ENCODE measurements around the gene SYNRG. TPM values are rescaled to one million over a fixed set of nuclear protein-coding genes. Genes with fewer than 3 reads are reported as not detected.

Gene SYNRG
- total and polyA plus RNA-seq, 2 of the 13 experiments (the other 11 are each of a cell fraction or from before 2014, with no cell fraction given), result 7.3 to 8.7 TPM

GRCh38 chr17:37494401-37494831, 114.8 kb downstream of the SYNRG start (continued):
- TF ChIP-seq ZNF770 (CRISPR knock-in tag; IDR thresholded peaks at IDR 0.05) (peak; percentile 97), PHF21A (CRISPR knock-in tag; IDR thresholded peaks at IDR 0.05) (peak; percentile 55; the same call in 1 of the 2 replicates), KMT2A (CRISPR knock-in tag; IDR thresholded peaks at IDR 0.05) (0 out of 2 replicates have a peak, but pooled peaks have one; percentile 19), ZZZ3 (CRISPR knock-in tag; IDR thresholded peaks at IDR 0.05; ENCODE audit: borderline replicate concordance) (no peak), EP300 (IDR thresholded peaks at IDR 0.05; ENCODE audit: low read depth in 2 of 2, low read length in 2 of 2) (0 out of 4 replicates have a peak, but pooled peaks of 1 of the 2 experiments have one; percentile 20), EP300 (CRISPR knock-in tag; IDR thresholded peaks at IDR 0.05; ENCODE audit: borderline replicate concordance) (no peak), SRF (IDR thresholded peaks at IDR 0.05; ENCODE audit: low read depth, low read length) (no peak), ARNT (IDR thresholded peaks at IDR 0.05) (no peak), TFAP4 (IDR thresholded peaks at IDR 0.05; ENCODE audit: borderline replicate concordance, low read depth) (peak; percentile 13; the same call in 1 of the 2 replicates), DMAP1 (CRISPR knock-in tag; IDR thresholded peaks at IDR 0.05) (0 out of 2 replicates have a peak, but pooled peaks have one; percentile 24), GFI1 (CRISPR knock-in tag; IDR thresholded peaks at IDR 0.05; ENCODE audit: borderline replicate concordance) (peak; percentile 79), ZNF317 (CRISPR knock-in tag; IDR thresholded peaks at IDR 0.05) (peak; percentile 49; the same call in 1 of the 2 replicates), NONO (IDR thresholded peaks at IDR 0.05) (no peak), NONO (CRISPR knock-in tag; conservative IDR thresholded peaks at IDR 0.05) (0 out of 2 replicates have a peak, but pooled peaks have one; percentile 32), SALL1 (CRISPR knock-in tag; IDR thresholded peaks at IDR 0.05) (peak; percentile 26; the same call in 1 of the 2 replicates), ZNF292 (CRISPR knock-in tag; IDR thresholded peaks at IDR 0.05; ENCODE audit: borderline replicate concordance, low read depth) (peak; percentile 42; the same call in 1 of the 2 replicates), RARA (CRISPR knock-in tag; IDR thresholded peaks at IDR 0.05) (0 out of 2 replicates have a peak, but pooled peaks have one; percentile 10), SOX5 (CRISPR knock-in tag; IDR thresholded peaks at IDR 0.05; ENCODE audit: borderline replicate concordance) (0 out of 2 replicates have a peak, but pooled peaks have one; percentile 21)
- TF ChIP-seq, protein P1, sequence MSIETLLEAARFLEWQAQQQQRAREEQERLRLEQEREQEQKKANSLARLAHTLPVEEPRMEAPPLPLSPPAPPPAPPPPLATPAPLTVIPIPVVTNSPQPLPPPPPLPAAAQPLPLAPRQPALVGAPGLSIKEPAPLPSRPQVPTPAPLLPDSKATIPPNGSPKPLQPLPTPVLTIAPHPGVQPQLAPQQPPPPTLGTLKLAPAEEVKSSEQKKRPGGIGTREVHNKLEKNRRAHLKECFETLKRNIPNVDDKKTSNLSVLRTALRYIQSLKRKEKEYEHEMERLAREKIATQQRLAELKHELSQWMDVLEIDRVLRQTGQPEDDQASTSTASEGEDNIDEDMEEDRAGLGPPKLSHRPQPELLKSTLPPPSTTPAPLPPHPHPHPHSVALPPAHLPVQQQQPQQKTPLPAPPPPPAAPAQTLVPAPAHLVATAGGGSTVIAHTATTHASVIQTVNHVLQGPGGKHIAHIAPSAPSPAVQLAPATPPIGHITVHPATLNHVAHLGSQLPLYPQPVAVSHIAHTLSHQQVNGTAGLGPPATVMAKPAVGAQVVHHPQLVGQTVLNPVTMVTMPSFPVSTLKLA (IDR thresholded peaks at IDR 0.05), result 0 out of 2 replicates have a peak, but pooled peaks have one; percentile 19
- TF ChIP-seq, protein P2, sequence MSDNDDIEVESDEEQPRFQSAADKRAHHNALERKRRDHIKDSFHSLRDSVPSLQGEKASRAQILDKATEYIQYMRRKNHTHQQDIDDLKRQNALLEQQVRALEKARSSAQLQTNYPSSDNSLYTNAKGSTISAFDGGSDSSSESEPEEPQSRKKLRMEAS (IDR thresholded peaks at IDR 0.05), result 0 out of 2 replicates have a peak, but pooled peaks have one; percentile 20
- TF ChIP-seq, protein P3, sequence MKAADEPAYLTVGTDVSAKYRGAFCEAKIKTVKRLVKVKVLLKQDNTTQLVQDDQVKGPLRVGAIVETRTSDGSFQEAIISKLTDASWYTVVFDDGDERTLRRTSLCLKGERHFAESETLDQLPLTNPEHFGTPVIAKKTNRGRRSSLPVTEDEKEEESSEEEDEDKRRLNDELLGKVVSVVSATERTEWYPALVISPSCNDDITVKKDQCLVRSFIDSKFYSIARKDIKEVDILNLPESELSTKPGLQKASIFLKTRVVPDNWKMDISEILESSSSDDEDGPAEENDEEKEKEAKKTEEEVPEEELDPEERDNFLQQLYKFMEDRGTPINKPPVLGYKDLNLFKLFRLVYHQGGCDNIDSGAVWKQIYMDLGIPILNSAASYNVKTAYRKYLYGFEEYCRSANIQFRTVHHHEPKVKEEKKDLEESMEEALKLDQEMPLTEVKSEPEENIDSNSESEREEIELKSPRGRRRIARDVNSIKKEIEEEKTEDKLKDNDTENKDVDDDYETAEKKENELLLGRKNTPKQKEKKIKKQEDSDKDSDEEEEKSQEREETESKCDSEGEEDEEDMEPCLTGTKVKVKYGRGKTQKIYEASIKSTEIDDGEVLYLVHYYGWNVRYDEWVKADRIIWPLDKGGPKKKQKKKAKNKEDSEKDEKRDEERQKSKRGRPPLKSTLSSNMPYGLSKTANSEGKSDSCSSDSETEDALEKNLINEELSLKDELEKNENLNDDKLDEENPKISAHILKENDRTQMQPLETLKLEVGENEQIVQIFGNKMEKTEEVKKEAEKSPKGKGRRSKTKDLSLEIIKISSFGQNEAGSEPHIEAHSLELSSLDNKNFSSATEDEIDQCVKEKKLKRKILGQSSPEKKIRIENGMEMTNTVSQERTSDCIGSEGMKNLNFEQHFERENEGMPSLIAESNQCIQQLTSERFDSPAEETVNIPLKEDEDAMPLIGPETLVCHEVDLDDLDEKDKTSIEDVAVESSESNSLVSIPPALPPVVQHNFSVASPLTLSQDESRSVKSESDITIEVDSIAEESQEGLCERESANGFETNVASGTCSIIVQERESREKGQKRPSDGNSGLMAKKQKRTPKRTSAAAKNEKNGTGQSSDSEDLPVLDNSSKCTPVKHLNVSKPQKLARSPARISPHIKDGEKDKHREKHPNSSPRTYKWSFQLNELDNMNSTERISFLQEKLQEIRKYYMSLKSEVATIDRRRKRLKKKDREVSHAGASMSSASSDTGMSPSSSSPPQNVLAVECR (CRISPR knock-in tag; IDR thresholded peaks at IDR 0.05; ENCODE audit: borderline replicate concordance), result 0 out of 2 replicates have a peak, but pooled peaks have one; percentile 42

Data from HepG2 (cell line).